Measurements from ENCODE around the gene FBXW9. TPM values are rescaled to one million over a fixed set of nuclear protein-coding genes. Genes with fewer than 3 reads are reported as not detected.
A peak's percentile ranks its signal among the peaks of the same experiment; 100 is the strongest.

FBXW9 gene
- total and polyA plus RNA-seq, 11 donors = 1.0 to 5.0 (median 2.4) TPM

DNA sequence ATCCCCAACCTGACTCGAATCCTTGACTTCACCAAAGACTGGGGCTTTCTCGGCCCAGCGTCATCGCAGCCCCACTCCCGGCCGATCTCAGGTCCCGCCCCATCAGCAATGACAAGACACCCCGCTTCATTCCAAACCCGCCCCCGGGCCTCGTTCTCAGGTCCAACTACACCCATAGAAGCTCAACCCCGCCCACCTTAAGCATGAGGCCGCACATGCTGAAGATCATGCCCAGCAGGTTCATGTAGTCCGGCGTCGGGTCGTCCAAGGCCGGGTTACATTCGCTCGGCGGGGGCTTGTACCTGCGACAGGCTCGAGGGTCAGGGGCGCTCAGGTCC lies 27.5 kb downstream of the FBXW9 start:
- DNase-seq (peak; percentile 46 to 71 (median 56)), ATAC-seq (peak in 3 of 4 donors; percentile 5 to 21 (median 7))
- no peaks in the 10 kb centered on the region for H3K27me3 ChIP-seq
- H3K27ac ChIP-seq = peak overlapping the region; percentile 91 to 99 (median 96)
- no peak for TF ChIP-seq POLR2A (IDR thresholded peaks at IDR 0.05)
- TF ChIP-seq, protein P1, sequence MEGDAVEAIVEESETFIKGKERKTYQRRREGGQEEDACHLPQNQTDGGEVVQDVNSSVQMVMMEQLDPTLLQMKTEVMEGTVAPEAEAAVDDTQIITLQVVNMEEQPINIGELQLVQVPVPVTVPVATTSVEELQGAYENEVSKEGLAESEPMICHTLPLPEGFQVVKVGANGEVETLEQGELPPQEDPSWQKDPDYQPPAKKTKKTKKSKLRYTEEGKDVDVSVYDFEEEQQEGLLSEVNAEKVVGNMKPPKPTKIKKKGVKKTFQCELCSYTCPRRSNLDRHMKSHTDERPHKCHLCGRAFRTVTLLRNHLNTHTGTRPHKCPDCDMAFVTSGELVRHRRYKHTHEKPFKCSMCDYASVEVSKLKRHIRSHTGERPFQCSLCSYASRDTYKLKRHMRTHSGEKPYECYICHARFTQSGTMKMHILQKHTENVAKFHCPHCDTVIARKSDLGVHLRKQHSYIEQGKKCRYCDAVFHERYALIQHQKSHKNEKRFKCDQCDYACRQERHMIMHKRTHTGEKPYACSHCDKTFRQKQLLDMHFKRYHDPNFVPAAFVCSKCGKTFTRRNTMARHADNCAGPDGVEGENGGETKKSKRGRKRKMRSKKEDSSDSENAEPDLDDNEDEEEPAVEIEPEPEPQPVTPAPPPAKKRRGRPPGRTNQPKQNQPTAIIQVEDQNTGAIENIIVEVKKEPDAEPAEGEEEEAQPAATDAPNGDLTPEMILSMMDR (IDR thresholded peaks at IDR 0.05) = no peak
- intact Hi-C loops (cut with DNase I) = loop anchor here in 1 of 10 donors (5.0 kb wide), 1 partner anchor 107 kb away; no protein-coding TSS in a partner anchor
- WGBS, 4 donors = 0 to 1% (median 0%) methylated on average over 18 to 24 of the region's 24 CpGs
- H3K4me1 ChIP-seq = peaks cover 9 to 51% (median 39%) of the 10 kb centered on the region in 12 donors
- no peaks in the 10 kb centered on the region for H3K9me3 ChIP-seq
- H3K4me3 ChIP-seq = peak overlapping the region; percentile 64 to 100 (median 88)
- H3K36me3 ChIP-seq = peaks cover 0 to 34% (median 20%) of the 10 kb centered on the region in 9 donors

DNA sequence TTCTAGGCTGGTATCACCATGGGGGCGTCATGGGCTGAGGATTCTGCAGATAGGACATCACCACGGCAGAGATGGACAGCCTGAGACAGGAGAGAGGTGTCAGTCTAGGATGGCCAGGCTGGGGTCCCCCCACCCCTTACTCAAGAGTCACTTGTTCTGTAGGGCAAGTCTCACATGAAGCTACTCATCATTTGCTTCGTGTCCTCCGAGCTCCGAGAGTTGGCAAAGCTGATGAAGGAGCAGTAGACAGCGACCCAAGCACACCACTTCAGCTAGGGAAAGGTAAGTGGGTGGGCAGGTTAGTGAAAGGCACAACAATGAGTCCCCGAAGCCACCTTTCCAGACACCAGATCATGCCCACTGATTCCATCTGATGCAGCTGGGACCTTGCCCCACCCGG lies 28.1 kb downstream of the FBXW9 start:
- DNase-seq = no peak
- Histone ChIP-seq H3K27ac (peak overlapping the region in 4 of 12 donors; percentile 91 to 98 (median 96)), H3K27me3 (no peaks in the 10 kb centered on the region), H3K4me1 (peaks cover 9 to 51% (median 39%) of the 10 kb centered on the region in 12 donors), H3K4me3 (peak overlapping the region in 11 of 12 donors; percentile 75 to 100 (median 88)), H3K9me3 (no peaks in the 10 kb centered on the region), H3K36me3 (peaks cover 0 to 34% (median 20%) of the 10 kb centered on the region in 9 donors)
- 62 to 78% (median 70%) methylated on average over 8 of the region's 8 CpGs for WGBS, 4 donors
- no peak for ATAC-seq
- TF ChIP-seq, protein P1 (IDR thresholded peaks at IDR 0.05) = no peak
- TF ChIP-seq POLR2A (IDR thresholded peaks at IDR 0.05) = no peak
- intact Hi-C loops (cut with DNase I) = loop anchor here in 1 of 10 donors (5.0 kb wide), 1 partner anchor 106 kb away; no protein-coding TSS in a partner anchor

DNA sequence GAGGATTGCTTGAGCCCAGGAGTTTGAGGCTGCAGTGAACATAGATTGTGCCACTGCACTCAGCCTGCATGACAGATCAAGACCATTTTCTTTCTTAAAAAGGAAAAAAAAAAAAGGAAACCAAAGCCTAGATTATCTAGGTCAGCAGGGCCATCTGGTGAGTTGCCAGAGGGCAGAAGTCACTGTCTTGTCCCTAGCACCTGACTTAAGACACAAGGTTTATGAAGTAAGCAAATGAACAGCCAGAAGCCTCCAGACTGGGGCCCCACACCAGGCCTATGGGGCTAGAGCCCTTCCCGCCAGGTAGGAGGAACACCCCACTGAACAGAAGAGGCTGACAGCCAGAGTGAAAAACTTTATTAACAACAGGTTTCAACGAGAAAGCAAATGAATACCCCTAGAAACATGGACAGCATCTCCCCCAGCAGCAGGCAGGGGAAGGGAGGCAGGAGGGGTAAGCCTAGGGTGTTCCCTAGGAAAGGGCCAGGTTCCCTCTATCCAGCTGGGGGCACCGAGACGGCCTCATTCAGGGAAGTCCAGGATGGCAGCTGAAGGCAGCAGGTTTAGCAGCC lies 28.6 kb downstream of the FBXW9 start:
- ATAC-seq (no peak), DNase-seq (no peak)
- Histone ChIP-seq H3K9me3 (no peaks in the 10 kb centered on the region), H3K27me3 (no peaks in the 10 kb centered on the region), H3K4me3 (peak overlapping the region in 7 of 12 donors; percentile 86 to 100 (median 97)), H3K4me1 (peaks cover 9 to 51% (median 39%) of the 10 kb centered on the region in 12 donors), H3K36me3 (peaks cover 0 to 34% (median 19%) of the 10 kb centered on the region in 9 donors), H3K27ac (peak overlapping the region in 1 of 12 donors; percentile 95)
- intact Hi-C loops (cut with DNase I) = loop anchor here in 1 of 10 donors (5.0 kb wide), 1 partner anchor 106 kb away; no protein-coding TSS in a partner anchor
- no peak for TF ChIP-seq POLR2A (IDR thresholded peaks at IDR 0.05)
- TF ChIP-seq, protein P1 (IDR thresholded peaks at IDR 0.05) = no peak
- 71 to 84% (median 81%) methylated on average over 4 of the region's 4 CpGs for WGBS, 4 donors

DNA sequence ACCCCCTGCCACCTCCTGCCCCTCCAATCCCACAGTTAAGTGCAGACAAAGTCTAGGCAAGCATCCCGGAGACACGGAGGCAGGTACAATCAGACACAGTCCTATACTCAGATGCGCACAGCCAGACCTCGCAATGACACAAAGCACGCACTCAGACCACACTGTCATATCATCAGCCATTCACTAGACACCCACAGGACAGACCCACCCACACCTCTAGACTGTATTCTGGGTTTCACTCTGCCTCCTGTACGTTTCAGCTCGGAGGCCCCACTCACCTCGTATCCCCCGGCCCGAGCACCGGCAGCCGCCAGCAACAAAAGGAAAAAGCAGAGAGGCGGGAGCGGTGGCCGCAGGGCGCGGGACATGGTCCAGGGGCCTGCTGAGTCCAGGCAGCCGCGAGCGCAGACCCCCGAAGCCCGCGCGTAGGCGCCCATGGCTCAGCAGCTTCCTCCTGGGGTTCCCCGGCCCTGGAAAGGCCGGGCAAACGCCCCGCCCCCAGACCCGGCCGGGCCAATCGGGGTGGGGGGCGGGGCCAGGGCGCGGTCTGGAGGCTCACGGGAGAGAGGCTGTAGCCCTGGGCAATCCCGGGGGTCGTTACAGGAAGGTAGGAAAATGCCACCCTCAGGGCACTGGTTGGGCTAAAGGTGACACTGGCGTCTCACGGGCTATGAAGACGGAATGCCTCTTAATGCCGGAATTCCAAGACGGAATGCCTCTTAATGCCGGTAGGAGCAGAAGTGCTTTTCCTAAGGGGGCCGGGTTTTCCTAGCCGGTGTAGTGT lies 30.0 kb downstream of the FBXW9 start, which contains the start of the genes MAN2B1 and WDR83:
TSS of gene MAN2B1 (minus strand) at position 478 of the 784 bp plus-strand sequence. CDS start at position 437, 41 bp downstream.
TSS of gene WDR83 (plus strand) at position 543 of the 784 bp plus-strand sequence. CDS start 2,984 bp downstream, outside the sequence.
- DNase-seq = peak; percentile 77 to 88 (median 82)
- WGBS, 4 donors = 1 to 2% (median 1%) methylated on average over 21 to 46 of the region's 46 CpGs
- H3K27ac ChIP-seq = peak within 1 kb of the TSS in 11 of 12 donors; percentile 45 to 90 (median 77)
- intact Hi-C loops (cut with DNase I) = loop anchor here in 1 of 10 donors (5.0 kb wide), 1 partner anchor 104 kb away; no protein-coding TSS in a partner anchor
- TF ChIP-seq, protein P1 (IDR thresholded peaks at IDR 0.05) = no peak
- TF ChIP-seq POLR2A (IDR thresholded peaks at IDR 0.05) = peak in 1 of 2 donors; percentile 45
- H3K4me3 ChIP-seq = peak within 1 kb of the TSS; percentile 55 to 97 (median 88)
- no peaks in the 10 kb centered on the region for H3K27me3 ChIP-seq
- no peaks in the 10 kb centered on the region for H3K9me3 ChIP-seq
- peak; percentile 60 to 89 (median 88) for ATAC-seq
- peaks cover 0 to 41% (median 26%) of the 10 kb centered on the region in 9 donors for H3K36me3 ChIP-seq
- peaks cover 9 to 51% (median 38%) of the 10 kb centered on the region in 12 donors for H3K4me1 ChIP-seq
